HepG2 (cell line): ENCODE measurements around the gene MTHFD1. TPM values are rescaled to one million over a fixed set of nuclear protein-coding genes. Genes with fewer than 3 reads are reported as not detected.

Source experiments
- ATAD3A ChIP-seq: sonication (generic); formaldehyde crosslinking; IDR thresholded peaks from 2 replicates; pipeline ENCODE4 v1.4.0; 2020; ENCODE audit warnings: missing genetic modification reagents
- CSRNP2 ChIP-seq: sonication (generic); formaldehyde crosslinking; conservative IDR thresholded peaks from 2 replicates; pipeline ENCODE4 v1.8.0; 2022; ENCODE audit warnings: low read depth, missing genetic modification reagents
- ELF4 ChIP-seq: sonication (generic); formaldehyde crosslinking; IDR thresholded peaks from 2 replicates; pipeline ENCODE4 v1.5.0; 2020; ENCODE audit warnings: missing genetic modification reagents, mild to moderate bottlenecking, moderate library complexity, borderline replicate concordance
- GTF2F1 ChIP-seq: fragments of 150-350 bp; IDR thresholded peaks from 2 replicates; pipeline ENCODE4 v1.6.1; 2014; ENCODE audit warnings: low read length
- HMG20B ChIP-seq: conservative IDR thresholded peaks from 2 replicates; pipeline ENCODE4 v1.6.1; 2016; ENCODE audit warnings: missing genetic modification reagents, missing compliant biosample characterization
- KDM4B ChIP-seq: sonication (generic); formaldehyde crosslinking; IDR thresholded peaks from 2 replicates; pipeline ENCODE4 v1.4.0; 2020; ENCODE audit warnings: missing genetic modification reagents
- KMT2A ChIP-seq: sonication (generic); formaldehyde crosslinking; IDR thresholded peaks from 2 replicates; pipeline ENCODE4 v1.4.0; 2020; ENCODE audit warnings: missing genetic modification reagents
- LBX2 ChIP-seq: sonication (generic); formaldehyde crosslinking; IDR thresholded peaks from 2 replicates; pipeline ENCODE4 v1.5.0; 2020; ENCODE audit warnings: missing genetic modification reagents, mild to moderate bottlenecking, borderline replicate concordance
- MTERF4 ChIP-seq: sonication (generic); formaldehyde crosslinking; IDR thresholded peaks from 2 replicates; pipeline ENCODE4 v1.8.0; 2023; ENCODE audit warnings: mild to moderate bottlenecking, missing genetic modification reagents
- SNAPC4 ChIP-seq: sonication (generic); formaldehyde crosslinking; IDR thresholded peaks from 2 replicates; pipeline ENCODE4 v1.4.0; 2020; ENCODE audit warnings: mild to moderate bottlenecking, missing genetic modification reagents
- SOX5 ChIP-seq: IDR thresholded peaks from 2 replicates; pipeline ENCODE4 v1.6.1; 2016; ENCODE audit warnings: borderline replicate concordance
- TCF12 ChIP-seq, 2 experiments: fragments of 450-650 bp in 1 of 2; sonication (generic) in 1 of 2; formaldehyde crosslinking in 1 of 2; IDR thresholded peaks; 2 replicates each; pipeline versions ENCODE4 v1.6.1 to v1.8.0; 2017 to 2022; ENCODE audit warnings: antibody characterized with exemption in 1 of 2, mild to moderate bottlenecking in 1 of 2, missing genetic modification reagents in 1 of 2, moderate library complexity in 1 of 2
- ZBTB2 ChIP-seq: sonication (generic); formaldehyde crosslinking; IDR thresholded peaks from 2 replicates; pipeline ENCODE4 v1.8.0; 2022; ENCODE audit warnings: low read depth, missing genetic modification reagents
- ZBTB7A ChIP-seq: sonication (generic); formaldehyde crosslinking; IDR thresholded peaks from 2 replicates; pipeline ENCODE4 v1.8.0; 2022; ENCODE audit warnings: mild to moderate bottlenecking, missing genetic modification reagents
- ZNF3 ChIP-seq: IDR thresholded peaks from 2 replicates; pipeline ENCODE4 v1.7.0; 2017; ENCODE audit warnings: inconsistent platforms
- ZNF614 ChIP-seq: IDR thresholded peaks from 2 replicates; pipeline ENCODE4 v1.6.1; 2018; ENCODE audit warnings: missing biosample characterization, missing genetic modification reagents, inconsistent platforms, borderline replicate concordance
- ZNF740 ChIP-seq: sonication (generic); formaldehyde crosslinking; IDR thresholded peaks from 2 replicates; pipeline ENCODE4 v1.4.0; 2020; ENCODE audit warnings: missing genetic modification reagents
- ZNF784 ChIP-seq: sonication (generic); formaldehyde crosslinking; IDR thresholded peaks from 2 replicates; pipeline ENCODE4 v1.5.1; 2020; ENCODE audit warnings: missing genetic modification reagents, mild to moderate bottlenecking, borderline replicate concordance
- polyA plus RNA-seq, 8 experiments: library from polyadenylated mRNA; depleted of rRNA in 3 of 8; stranded (reverse) in 7 of 8; unstranded in 1 of 8; fragments of >200 nt; fragmentation: Illumina TruSeq in 4 of 8; extraction: Trizol in 4 of 8; gene quantifications; 2 replicates each; pipeline versions ENCODE4 v1.2.1 to v1.2.3, GENCODE V29; 2011 to 2016; ENCODE audit warnings: low read depth in 4 of 8, missing spikeins in 1 of 8, mixed read lengths in 1 of 8; ENCODE audit not compliant: insufficient read depth in 1 of 8
- total RNA-seq, 5 experiments: library from RNA; depleted of rRNA; stranded (reverse); fragments of >200 nt; fragmentation: Illumina TruSeq; extraction: Trizol; gene quantifications; 2 replicates each; pipeline ENCODE4 v1.2.3, GENCODE V29; 2016; ENCODE audit warnings: low read depth in 1 of 5

Gene MTHFD1
- total and polyA plus RNA-seq, 2 of the 13 experiments (the other 11 are each of a cell fraction or from before 2014, with no cell fraction given) = 31.0 to 106 TPM

GRCh38 chr14:64338616-64339316 is 49.4 kb upstream of the MTHFD1 start (continued):
- TF ChIP-seq ZNF784 (CRISPR knock-in tag) (no peak), ZBTB7A (CRISPR knock-in tag) (no peak), CSRNP2 (CRISPR knock-in tag) (no peak), KMT2A (CRISPR knock-in tag) (no peak; the same call in 1 of the 2 replicates), ZNF614 (CRISPR knock-in tag) (no peak), MTERF4 (CRISPR knock-in tag) (no peak), GTF2F1 (no peak), HMG20B (CRISPR knock-in tag) (no peak), TCF12 (IDR thresholded peaks at IDR 0.05) (no peak), TCF12 (CRISPR knock-in tag; IDR thresholded peaks at IDR 0.05) (no peak), ZBTB2 (CRISPR knock-in tag) (no peak), ELF4 (CRISPR knock-in tag) (no peak), KDM4B (CRISPR knock-in tag) (no peak), ZNF740 (CRISPR knock-in tag) (peak; percentile 78), ZNF3 (CRISPR knock-in tag) (no peak), ATAD3A (no peak), SOX5 (CRISPR knock-in tag) (no peak), LBX2 (no peak), SNAPC4 (peak; percentile 42; the same call in 1 of the 2 replicates)
